ENCODE data around the gene PSMB8. TPM values are rescaled to one million over a fixed set of nuclear protein-coding genes. Genes with fewer than 3 reads are reported as not detected.

The PSMB8 gene
- total and polyA plus RNA-seq, 8 donors = 7.4 to 40.2 (median 20.5) TPM

DNA sequence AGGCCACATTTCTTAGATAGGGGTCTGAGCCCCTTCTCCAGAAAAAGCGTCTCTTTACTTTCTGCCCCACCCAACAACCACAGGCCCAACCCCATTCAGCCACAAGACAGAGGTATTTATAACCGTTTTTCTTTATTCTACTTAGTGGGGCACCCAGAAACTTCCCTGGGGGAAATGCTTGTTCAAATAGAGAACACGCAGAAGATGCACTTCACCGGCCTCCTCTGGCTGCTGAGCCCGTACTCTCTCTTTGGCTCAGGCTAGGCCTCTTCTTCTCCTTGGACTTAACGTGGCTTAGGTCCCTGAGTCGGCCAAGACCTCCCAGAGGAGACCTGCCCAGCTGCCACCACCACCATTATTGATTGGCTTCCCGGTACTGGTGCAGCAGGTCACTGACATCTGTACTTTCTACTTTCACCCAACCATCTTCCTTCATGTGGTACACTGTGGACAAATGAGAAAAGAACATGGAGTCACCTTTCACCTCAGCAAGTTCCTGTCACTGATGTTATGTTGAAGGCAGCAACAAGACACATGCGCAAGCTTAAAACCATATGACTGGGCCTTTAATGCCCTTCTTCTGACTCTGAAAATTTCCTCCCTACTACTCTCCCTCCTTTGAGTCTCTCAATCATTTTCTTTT is 3.1 kb downstream of the PSMB8 start:
- Histone ChIP-seq H3K4me3 (no peak overlapping the region), H3K4me1 (peaks cover 0 to 3% (median 0%) of the 10 kb centered on the region in 3 donors), H3K27me3 (no peaks in the 10 kb centered on the region), H3K27ac (no peak overlapping the region), H3K9me3 (no peaks in the 10 kb centered on the region), H3K36me3 (no peaks in the 10 kb centered on the region)
- DNase-seq (no peak), ATAC-seq (no peak), FAIRE-seq (no peak)
- intact Hi-C loops (cut with DNase I) = no loop called here
- TF ChIP-seq, protein P1, sequence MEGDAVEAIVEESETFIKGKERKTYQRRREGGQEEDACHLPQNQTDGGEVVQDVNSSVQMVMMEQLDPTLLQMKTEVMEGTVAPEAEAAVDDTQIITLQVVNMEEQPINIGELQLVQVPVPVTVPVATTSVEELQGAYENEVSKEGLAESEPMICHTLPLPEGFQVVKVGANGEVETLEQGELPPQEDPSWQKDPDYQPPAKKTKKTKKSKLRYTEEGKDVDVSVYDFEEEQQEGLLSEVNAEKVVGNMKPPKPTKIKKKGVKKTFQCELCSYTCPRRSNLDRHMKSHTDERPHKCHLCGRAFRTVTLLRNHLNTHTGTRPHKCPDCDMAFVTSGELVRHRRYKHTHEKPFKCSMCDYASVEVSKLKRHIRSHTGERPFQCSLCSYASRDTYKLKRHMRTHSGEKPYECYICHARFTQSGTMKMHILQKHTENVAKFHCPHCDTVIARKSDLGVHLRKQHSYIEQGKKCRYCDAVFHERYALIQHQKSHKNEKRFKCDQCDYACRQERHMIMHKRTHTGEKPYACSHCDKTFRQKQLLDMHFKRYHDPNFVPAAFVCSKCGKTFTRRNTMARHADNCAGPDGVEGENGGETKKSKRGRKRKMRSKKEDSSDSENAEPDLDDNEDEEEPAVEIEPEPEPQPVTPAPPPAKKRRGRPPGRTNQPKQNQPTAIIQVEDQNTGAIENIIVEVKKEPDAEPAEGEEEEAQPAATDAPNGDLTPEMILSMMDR (IDR thresholded peaks at IDR 0.05) = no peak
- WGBS, 2 donors = 82 to 83% methylated on average over 9 of the region's 9 CpGs

DNA sequence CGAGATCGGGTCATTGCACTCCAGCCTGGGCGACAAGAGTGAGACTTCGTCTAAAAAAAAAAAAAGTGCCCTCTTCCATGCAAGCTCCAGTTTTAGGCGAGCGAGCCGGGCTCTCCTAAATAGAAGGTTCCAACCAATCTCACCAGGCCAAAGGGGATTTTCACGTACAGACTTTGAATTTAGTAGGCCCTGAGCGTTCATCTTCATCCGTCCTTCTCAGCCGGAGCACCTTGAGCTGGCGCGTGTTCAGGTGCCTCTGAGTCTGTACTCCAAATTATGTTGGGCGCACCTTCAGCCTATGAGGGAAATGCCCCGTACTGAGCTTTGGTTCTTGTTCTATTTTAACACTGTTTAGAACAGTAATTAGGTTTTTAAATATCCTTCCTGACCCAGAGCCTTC is 4.5 kb downstream of the PSMB8 start:
- no peaks in the 10 kb centered on the region for H3K36me3 ChIP-seq
- TF ChIP-seq, protein P1 (IDR thresholded peaks at IDR 0.05) = no peak
- intact Hi-C loops (cut with DNase I) = no loop called here
- peak overlapping the region in 2 of 4 donors; percentile 87 to 89 for H3K27ac ChIP-seq
- H3K9me3 ChIP-seq = no peaks in the 10 kb centered on the region
- 79 to 80% methylated on average over 15 of the region's 15 CpGs for WGBS, 2 donors
- ATAC-seq (no peak), FAIRE-seq (no peak), DNase-seq (no peak)
- no peak overlapping the region for H3K4me3 ChIP-seq
- peaks cover 0 to 3% (median 0%) of the 10 kb centered on the region in 3 donors for H3K4me1 ChIP-seq
- H3K27me3 ChIP-seq = no peaks in the 10 kb centered on the region

DNA sequence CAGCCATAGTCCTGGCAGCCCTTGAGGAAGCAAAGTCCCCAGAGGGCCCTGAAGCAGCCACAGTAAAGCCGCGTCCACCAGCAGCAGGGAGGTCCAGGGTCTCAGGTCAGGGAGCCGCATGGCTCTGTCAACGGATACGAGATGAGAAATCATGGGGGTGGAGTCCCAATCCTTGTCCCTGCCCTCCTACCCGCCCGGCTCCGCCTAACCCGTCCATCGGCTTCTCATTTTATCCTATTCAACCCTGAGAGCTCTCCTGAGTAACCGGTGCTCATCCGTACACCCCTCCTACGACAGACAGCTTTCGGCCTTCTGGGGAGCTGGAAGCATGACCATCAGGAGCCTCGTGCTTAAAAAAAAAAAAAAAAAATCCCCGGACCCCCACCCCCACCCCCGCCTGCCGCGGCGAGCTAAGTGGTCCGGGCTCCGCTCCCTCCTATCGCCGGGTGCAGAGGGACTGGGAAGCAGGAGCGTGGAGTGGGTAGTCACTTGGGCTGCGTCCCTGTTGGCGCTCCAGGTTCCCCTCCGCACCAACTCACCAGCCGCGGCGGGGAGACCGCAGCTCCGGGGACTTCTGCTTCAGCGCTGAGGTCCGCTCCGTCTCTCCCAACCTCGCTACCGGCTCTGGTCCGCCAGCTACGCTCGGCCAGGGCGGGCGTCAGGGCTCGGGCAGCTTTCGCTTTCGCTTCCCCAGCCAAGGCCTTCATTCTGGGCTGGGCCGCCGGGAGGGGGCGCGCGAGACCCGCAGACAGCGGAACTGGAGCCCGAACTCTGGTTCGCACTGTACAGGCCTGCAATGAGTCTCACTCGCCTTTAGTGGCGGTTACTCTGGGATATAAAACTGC is 5.5 kb downstream of the PSMB8 start, which contains the start of gene TAP2:
Gene TAP2, minus strand, starts transcription at position 626 of the 845 bp plus-strand sequence. Its CDS starts 506 bp downstream, at position 120.
- WGBS, 2 donors = 0% methylated on average over 52 to 57 of the region's 57 CpGs
- intact Hi-C loops (cut with DNase I) = no loop called here

DNA sequence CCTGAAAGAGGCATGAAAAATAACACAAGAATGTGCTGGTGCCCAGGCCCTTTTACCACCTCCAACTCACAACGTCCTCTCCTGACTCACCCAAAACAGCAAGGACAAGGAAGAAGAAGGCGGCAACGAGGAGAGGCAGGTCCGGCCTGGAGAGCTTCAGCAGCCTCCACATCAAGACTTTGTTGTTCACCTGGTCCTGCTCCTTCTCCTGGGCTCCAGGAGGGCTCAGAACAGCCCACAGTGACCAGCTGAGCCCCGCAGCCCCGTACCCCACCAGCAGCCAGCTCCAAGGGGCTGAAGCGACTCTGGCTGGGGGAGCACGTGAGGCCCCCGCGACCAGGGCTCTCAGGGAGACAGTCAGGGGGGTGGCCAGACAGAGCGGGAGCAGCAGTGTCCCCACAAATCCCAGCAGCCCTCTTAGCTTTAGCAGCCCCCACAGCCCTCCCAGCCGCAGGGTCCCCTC is 6.2 kb downstream of the PSMB8 start:
- Histone ChIP-seq H3K4me1 (peaks cover 0 to 3% (median 0%) of the 10 kb centered on the region in 3 donors), H3K4me3 (peak overlapping the region; percentile 71 to 84 (median 78)), H3K27me3 (no peaks in the 10 kb centered on the region), H3K36me3 (no peaks in the 10 kb centered on the region), H3K27ac (peak overlapping the region; percentile 80 to 89 (median 86)), H3K9me3 (no peaks in the 10 kb centered on the region)
- FAIRE-seq (no peak), ATAC-seq (peak in 1 of 4 donors; percentile 1), DNase-seq (peak in 1 of 6 donors; percentile 59)
- intact Hi-C loops (cut with DNase I) = no loop called here
- 34 to 40% methylated on average over 12 of the region's 12 CpGs for WGBS, 2 donors
- TF ChIP-seq, protein P1 (IDR thresholded peaks at IDR 0.05) = no peak

More for the DNA sequence above, 5.5 kb downstream of the PSMB8 start, which contains the start of gene TAP2:
- FAIRE-seq (no peak), DNase-seq (peak; percentile 93 to 100 (median 96)), ATAC-seq (peak; percentile 95 to 98 (median 97))
- TF ChIP-seq, protein P1 (IDR thresholded peaks at IDR 0.05) = peak; percentile 90 to 98 (median 92)
- no peaks in the 10 kb centered on the region for H3K9me3 ChIP-seq
- H3K36me3 ChIP-seq = no peaks in the 10 kb centered on the region
- peak within 1 kb of the TSS; percentile 71 to 84 (median 78) for H3K4me3 ChIP-seq
- H3K27ac ChIP-seq = peak within 1 kb of the TSS; percentile 80 to 89 (median 86)
- H3K4me1 ChIP-seq = peaks cover 0 to 3% (median 0%) of the 10 kb centered on the region in 3 donors
- H3K27me3 ChIP-seq = no peaks in the 10 kb centered on the region
